GM18907 (cell line): ENCODE results near the gene RAP2B.
"Not testable (repeated sequence)": the region's sequence is repeated elsewhere in the genome, so short reads cannot be mapped to it uniquely, and the experiment has no call there.

Source experiments
- ATAC-seq: cut with Tn5 transposase; IDR thresholded peaks from one replicate; pipeline ENCODE4 v1.9.1; 2021; ENCODE audit warnings: mild to moderate bottlenecking, moderate library complexity; ENCODE audit not compliant: unreplicated experiment

The RAP2B gene

DNA sequence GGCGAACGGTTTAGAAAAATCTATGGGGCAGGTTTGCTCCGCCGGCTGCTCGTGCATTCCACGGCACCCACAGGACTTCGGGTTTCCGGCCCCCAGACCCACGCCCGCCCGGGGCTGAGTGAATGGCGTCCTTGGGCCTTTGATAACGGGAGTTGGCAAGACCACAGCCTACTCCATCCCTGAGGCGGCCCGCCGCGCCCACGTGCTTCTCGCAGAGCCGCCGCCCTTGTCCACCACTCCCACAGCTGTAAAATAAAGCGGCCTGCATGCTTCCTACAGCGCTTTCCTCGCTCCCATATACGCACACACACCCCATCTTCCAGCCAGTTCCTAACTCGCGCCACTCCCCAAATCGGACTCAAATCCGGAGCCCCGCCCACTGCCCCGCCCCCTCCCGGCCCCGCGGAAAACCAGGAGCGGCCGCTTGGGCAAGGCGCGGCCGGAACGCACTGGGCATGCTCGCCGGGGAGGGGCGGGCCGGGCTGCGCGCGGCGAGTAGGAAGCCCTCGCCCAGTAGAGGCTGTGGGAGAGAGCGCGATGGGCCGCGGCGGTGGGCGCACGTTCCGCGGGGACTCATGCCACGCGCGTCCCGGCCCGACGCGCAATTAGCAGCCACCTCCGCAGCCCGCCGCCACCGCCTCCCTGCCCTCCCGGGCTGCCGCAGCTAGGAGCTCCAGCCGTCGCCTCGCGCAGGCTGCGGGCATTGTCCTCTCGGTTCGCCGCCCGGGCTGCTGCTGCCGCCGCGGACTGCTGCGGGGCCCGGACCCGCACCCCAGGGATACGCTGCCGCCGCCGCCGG is at the start of gene RAP2B:
TSS of gene RAP2B (plus strand) at position 513 of the 799 bp plus-strand sequence. CDS start 468 bp downstream, outside the sequence.
- peak; percentile 54 for ATAC-seq

DNA sequence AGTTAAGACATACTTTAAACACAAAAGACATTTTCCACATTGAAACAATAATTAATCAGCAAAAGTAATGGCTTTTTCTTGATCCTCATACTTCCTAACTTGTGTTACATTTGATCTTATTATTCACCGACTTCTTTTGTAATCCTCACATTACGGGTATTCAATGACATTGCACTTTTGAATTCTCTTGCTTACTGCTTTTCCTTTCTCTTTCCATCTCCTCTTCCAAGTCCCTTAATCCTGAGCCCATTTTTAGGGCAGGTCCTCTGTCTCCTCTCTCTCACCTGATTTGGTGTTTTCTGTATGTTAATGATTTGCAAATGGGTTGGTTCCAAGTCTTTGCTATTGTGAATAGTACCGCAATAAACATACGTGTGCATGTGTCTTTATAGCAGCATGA is 48.5 kb upstream of the RAP2B start:
- ATAC-seq: no peak

DNA sequence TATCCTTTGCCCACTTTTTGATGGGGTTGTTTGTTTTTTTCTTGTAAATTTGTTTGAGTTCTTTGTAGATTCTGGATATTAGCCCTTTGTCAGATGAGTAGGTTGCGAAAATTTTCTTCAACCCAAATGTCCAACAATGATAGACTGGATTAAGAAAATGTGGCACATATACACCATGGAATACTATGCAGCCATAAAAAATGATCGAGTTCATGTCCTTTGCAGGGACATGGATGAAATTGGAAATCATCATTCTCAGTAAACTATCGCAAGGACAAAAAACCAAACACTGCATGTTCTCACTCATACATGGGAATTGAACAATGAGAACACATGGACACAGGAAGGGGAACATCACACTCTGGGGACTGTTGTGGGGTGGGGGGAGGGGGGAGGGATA is 47.8 kb upstream of the RAP2B start:
- ATAC-seq: not testable (repeated sequence)

DNA sequence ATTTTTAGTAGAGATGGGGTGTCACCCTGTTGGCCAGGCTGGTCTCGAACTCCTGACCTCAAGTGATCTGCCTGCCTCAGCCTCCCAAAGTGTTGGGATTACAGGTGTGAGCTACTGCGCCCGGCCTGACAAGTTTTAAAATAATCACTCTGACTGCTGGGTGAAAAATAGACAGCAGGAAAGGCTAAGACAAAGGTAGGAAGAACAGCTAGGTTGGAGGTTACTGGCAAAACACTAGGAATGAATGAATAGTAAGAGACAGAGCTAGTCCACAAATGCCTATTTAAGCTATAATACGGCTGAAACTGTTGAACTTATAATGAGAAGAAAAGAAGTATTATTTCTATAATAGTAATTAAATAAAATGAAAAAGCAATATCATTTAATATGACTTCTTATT is 46.7 kb upstream of the RAP2B start:
- no peak for ATAC-seq

DNA sequence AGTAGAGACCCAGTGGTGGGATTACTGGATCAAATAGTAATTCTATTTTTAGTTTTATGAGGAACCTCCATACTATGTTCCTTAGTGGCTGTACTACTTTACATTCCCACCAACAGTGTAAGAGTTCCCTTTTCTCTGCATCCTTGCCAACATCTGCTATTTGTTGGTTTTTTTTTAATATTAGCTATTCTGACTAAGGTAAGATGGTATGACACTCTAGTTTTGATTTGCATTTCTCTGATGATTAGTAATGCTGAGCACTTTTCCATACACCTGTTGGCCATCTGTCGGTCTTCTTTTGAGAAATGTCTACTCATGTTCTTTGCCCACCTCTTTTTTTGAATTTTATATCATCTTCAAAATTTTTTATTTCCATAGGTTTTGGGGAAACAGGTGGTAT is 34.2 kb upstream of the RAP2B start:
- ATAC-seq: no peak

DNA sequence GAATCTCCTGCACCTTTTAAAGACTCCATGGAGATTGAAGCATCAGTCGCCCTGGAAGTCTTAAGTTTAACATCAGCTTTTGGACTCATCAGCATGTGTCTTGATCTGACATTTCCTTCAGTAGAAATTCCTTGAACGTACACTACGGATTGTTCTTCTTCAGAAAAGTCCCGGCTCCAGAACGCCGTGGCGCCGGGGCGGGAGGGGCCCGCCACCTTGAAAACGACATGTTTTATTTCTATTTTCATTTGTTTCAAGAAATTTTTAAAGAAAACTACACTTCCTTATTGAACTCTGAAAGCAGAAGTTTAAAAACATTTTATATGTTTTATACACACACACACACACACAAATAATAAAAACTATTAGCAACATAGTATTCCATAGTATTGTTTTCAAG is 32.6 kb upstream of the RAP2B start:
- ATAC-seq: no peak

DNA sequence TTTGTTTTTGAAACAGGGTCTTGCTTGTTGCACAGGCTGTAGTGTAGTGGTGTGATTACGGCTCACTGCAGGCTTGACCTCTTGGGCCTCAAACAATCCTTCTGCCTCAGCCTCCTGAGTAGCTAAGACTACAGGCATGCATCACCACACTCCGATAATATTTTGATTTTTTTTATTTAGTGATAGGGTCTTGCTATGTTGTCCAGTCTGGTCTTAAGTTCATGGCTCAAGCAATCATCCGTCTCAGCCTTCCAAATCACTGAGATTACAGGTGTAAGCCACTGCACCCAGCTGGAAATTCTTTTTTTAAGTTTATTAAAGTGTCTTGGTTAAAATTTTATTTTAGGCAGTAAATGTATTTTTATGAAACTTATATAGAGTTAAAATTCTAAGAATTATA is 32.2 kb upstream of the RAP2B start:
- no peak for ATAC-seq

DNA sequence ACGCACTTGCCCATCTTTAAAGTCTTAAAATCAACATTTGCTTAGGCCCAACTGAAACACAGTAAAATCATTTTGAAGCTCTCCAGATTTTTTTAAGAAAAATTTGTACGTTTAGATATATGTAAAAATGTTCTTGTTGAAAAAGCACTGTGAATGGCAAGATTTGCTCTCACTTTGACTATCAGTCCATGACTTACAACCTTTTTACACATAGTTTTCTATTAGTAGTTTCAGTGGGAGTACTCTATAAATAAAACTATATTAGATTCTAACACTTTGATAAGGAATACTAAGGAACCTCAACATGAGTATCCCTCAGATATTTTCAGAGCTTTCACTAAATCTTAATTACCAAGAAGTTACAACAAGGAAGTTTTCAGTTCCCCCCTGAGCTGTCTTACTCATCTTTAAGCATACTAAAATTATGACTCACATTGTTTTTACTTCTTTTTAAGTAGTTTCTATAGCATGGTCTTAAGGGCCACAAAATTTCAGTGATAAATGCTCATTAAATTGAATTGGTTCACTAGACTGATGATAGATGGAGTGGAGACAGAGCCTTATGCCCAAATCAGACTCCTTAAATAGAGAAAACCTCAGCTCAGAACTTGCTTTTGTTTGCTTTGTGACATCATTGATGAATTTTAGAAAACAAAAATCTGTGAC is 31.6 kb upstream of the RAP2B start:
- peak; percentile 94 for ATAC-seq

DNA sequence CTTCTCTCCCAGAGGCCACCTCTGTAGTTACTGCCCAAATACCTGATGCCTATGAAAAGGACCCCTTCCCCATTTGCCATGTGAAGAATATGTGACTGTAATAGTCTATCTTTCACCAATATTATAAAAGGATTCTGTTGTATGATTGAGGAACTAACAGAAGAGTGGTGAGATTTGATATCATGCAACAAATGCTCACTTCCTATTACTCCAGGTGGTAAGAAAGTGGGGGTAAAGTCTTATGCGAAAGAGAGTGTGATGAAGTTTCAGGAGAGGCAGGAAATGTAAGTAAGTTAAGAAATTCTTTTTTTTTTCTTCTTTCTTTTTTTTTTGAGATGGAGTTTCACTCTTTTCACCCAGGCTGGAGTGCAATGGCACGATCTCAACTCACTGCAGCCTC is 24.4 kb upstream of the RAP2B start:
- ATAC-seq: peak; percentile 36

DNA sequence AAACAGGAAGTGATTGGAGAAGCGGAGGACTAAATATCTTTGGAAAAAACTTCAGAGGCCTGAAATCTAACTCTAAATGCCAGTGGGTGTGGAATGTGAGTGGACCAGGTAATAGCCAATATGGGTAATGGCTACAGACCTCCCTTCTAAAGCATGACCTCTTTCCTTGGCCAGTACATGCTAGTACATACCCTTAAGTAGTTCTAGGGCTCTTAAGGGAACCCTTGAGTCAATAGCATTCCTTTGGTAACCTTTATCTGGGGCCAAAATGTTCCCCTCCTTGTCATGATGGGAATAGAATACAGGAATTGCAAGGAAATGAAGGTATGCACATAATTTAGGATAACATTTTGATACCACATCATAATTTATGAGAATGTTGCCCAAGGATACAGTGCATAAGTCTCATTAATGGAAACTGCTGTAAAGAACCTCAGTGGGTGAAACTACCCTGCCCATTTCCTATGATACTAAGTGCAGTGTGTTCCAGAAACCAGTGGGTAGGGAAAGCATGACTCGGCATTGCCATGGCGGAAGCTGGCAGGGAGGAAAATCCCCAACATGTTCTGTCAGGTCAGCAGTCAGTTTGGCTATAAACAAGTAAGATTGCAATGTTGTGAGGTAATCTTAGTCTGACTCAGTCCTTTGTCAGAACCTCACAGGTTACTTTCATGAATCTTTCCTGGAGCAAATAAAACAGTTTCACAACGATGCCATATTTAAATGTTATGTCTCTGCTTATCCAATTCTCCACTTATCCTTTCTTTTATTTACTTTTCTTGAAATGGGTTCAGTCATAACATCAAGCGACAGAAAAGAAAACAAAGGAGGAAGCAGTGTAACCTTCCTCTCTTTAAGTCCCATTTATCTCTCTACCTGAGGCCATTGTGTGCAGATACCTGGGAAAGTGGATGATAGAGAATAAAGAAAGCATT is 23.5 kb upstream of the RAP2B start:
- ATAC-seq: peak; percentile 84

DNA sequence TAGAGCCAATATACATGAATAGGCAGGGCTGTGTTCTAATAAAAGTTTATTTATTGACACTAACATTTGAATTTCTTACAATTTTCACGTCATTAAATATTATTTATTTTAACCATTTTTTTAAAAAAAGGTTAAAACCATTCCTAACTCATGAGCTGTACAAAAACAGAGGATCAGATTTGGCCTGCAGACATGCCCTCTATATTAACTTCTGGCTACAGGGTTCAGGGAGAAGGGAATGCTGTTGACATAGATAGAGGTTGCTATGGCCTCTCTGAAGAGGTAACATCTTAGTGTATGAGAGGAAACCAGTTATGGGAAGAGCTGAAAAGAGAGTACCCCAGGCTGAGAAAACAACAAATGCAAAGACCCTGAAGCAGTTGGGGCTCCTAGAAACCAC is 19.1 kb upstream of the RAP2B start:
- ATAC-seq: no peak

DNA sequence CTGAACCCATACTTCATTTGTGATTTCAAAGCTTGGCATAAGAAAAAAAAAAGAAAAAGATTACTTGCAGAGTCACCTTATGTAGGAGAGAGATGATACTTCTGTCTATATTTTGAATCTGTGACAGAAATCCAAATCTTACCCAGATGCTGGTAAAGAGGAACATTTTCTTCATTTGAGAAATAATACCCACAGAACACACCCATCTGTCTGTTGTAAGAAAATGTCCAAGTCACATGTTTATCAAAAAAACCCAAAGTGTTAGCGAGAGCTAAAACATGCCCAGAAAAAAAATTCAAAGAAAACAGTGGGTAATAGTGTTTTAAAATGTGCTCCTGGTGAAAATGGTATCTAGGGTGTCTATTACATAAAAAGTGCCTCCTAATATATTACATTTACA is 18.0 kb upstream of the RAP2B start:
- no peak for ATAC-seq

DNA sequence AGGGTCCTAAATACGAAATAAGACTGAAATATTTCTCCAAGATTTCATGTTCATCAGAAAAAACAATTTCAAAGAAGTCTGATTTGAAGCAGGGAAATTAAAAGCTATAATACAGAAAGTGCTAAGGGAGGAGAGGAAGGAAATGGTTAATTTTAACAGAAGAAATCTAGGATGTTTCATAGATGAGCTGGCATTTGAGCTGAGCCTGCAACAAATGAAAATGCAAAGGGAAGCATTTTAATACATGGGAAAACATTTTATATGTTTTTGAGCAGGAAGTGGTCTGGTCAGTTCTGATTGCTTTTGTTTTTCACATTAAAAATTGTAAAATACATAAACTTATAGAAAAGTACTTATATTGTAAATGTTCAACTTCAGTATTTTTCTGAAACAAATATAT is 17.2 kb upstream of the RAP2B start:
- ATAC-seq: no peak

DNA sequence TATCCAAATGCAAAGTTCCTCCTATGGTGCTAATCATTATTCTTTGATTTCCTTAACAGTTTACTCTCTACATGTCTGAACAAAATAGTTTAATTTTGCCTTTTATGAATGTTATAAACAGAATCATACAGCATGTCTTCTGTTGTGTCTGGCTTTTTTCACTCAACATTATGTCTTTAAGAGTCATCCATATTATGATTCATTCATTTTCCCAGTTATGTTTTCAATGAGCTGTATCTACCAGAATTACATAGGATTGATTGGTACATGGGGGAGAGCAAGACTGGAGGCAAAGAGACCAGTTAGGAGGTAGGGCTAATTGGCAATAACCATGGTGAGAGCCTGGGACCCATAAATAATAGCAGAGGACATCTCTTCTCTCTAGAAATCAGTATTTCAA is 16.6 kb upstream of the RAP2B start:
- no peak for ATAC-seq

DNA sequence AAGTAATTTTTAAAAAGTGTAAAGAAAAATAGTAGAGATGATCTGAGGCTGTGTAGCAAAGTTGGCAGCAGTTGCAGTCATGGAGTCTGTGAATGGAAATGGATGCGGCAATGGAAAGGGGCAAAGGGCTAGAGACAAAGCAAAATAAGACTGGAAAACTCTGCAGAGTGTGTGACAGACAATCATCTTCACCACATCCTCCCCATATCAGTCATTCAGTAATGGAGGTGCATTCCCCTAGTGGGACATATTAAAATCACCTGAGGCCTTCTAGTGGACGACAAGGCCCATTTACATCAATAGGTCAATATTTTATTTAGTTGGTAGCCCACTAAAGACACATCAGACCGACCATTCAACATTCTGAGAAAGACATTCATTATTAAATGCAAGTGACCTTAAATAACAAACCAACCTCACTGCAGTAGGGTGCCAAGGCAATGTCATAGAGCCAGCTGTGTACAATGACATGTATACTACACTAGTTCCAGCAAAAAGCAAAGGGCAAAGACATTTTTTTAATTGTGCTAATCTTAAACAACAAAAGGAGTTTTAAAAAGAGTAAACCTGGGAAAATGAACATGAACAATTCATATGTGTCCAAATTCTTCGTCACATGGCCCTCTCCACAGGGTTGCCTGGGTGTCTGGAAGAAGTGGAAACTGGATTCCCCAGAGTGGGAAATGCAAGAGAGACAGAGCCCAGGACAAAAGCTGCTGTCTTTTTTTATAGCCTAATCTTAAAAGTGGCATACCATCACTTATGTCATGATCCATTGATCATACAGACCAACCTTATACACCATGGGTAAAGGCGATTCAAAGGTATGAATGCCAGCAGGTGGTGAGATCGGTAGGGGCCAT is 15.6 kb upstream of the RAP2B start:
- peak; percentile 63 for ATAC-seq

DNA sequence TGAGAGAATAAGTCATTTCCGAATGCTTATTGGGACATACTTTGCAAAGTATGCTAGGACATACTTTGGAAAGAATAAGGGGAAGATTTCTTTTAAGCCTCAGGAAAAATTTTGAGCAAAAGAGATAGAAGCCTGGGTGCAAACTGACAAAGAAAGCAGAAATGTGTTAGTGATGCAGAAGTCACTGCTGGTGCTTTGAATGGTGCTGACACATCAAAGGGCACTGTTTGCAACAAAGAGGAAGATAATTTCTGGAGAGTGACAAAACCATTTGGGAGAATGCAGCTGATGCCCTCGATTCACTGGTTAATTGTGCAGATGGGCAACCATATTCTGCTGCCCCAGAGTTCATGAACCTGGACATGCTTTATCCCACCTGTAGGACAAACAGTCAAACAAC is 11.0 kb upstream of the RAP2B start:
- ATAC-seq: no peak

DNA sequence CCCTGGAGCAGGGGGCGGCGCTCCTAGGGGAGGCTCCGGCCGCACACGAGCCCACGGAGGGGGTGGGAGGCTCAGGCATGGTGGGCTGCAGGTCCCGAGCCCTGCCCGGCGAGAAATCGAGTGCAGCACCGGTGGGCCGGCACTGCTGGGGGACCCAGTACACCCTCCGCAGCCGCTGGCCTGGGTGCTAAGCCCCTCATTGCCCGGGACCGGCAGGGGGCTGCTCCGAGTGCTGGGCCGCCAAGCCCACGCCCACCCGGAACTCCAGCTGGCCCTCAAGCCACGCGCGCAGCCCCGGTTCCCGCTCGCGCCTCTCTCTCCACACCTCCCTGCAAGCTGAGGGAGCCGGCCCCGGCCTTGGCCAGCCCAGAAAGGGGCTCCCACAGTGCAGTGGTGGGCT is 6.2 kb upstream of the RAP2B start:
- ATAC-seq: not testable (repeated sequence)

DNA sequence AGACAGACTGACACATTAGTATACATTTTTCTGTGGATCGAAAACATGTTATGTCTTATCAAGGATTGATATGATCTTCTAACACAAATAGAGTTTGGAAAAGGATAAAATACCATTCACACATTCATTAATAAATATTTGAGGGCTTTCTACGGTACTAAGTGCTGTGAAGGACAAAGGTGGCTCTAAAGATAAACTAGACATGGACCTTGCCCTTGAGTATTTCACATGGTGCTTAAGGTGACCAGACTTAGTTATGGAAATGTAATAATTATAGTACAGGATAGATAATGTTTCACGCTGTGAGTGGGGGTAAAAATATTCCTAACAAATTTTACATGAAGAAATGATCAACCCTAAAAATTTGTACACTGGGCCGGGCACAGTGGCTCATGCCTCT is 3.8 kb upstream of the RAP2B start:
- no peak for ATAC-seq

DNA sequence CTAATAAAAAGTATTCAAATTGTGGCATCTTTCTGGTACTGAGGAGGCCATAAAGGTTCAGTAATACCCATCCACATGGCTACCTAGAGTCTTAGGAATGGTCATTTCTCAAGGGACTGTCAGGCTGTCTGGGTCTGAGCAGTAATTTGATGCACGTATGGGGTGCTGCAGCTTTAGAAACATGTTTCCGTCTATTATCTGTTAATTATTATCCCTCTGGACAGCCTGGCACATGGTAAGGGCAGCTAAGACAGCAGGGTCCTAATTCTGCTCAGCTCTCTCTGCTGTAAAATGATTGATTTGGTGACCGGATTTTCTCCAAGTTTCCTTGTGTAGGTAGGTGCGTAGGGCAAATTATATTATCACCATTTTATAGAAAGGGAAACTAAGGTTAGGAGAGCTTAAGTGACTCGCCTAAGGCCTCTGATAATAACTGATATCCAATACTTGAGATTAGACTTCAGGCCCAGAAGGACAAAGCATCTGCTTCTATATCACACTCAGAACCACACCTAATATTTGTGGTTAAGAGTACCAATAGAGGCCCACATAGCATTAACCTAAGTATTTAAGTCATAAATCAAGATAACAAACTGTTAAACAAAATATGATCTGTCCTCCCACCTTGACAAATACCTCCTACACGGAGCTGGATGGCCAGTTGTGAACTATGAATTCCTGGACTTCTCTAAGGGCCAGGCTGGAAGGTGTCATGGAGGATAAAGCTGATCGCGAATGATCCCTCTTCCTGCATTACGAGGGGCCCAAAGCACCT is 2.9 kb upstream of the RAP2B start:
- ATAC-seq: no peak
